ENCODE results near the gene CDK7.

CDK7 gene

GRCh38 chr5:69299625-69300024 lies 64.9 kb downstream of the CDK7 start:
- H3K4me3 ChIP-seq (ENCODE audit: control insufficient read depth, low read depth, low read length) = no peak overlapping the region
- no peak for TF ChIP-seq CTCF (IDR thresholded peaks at IDR 0.05; ENCODE audit: control insufficient read depth, insufficient read depth, low read depth, low read length, missing control alignments)
- no peak for DNase-seq (ENCODE audit: low read depth)

GRCh38 chr5:69300537-69301203 lies 66.0 kb downstream of the CDK7 start:
- TF ChIP-seq CTCF (IDR thresholded peaks at IDR 0.05; ENCODE audit: control insufficient read depth, insufficient read depth, low read depth, low read length, missing control alignments) = no peak
- DNase-seq (ENCODE audit: low read depth) = no peak
- H3K4me3 ChIP-seq (ENCODE audit: control insufficient read depth, low read depth, low read length) = no peak overlapping the region

GRCh38 chr5:69305512-69305911 lies 70.8 kb downstream of the CDK7 start:
- no peak overlapping the region for H3K4me3 ChIP-seq (ENCODE audit: control insufficient read depth, low read depth, low read length)
- TF ChIP-seq CTCF (IDR thresholded peaks at IDR 0.05; ENCODE audit: control insufficient read depth, insufficient read depth, low read depth, low read length, missing control alignments) = no peak
- no peak for DNase-seq (ENCODE audit: low read depth)

- no peak overlapping the region for H3K4me3 ChIP-seq (ENCODE audit: control insufficient read depth, low read depth, low read length)
- no peak for DNase-seq (ENCODE audit: low read depth)
- TF ChIP-seq CTCF (IDR thresholded peaks at IDR 0.05; ENCODE audit: control insufficient read depth, insufficient read depth, low read depth, low read length, missing control alignments) = no peak
Observed at GRCh38 chr5:69308046-69308553, 73.4 kb downstream of the CDK7 start.

GRCh38 chr5:69309380-69309779 lies 74.7 kb downstream of the CDK7 start:
- DNase-seq (ENCODE audit: low read depth) = no peak
- no peak for TF ChIP-seq CTCF (IDR thresholded peaks at IDR 0.05; ENCODE audit: control insufficient read depth, insufficient read depth, low read depth, low read length, missing control alignments)
- no peak overlapping the region for H3K4me3 ChIP-seq (ENCODE audit: control insufficient read depth, low read depth, low read length)

GRCh38 chr5:69312459-69313160 lies 77.9 kb downstream of the CDK7 start:
- no peak for TF ChIP-seq CTCF (IDR thresholded peaks at IDR 0.05; ENCODE audit: control insufficient read depth, insufficient read depth, low read depth, low read length, missing control alignments)
- no peak for DNase-seq (ENCODE audit: low read depth)
- H3K4me3 ChIP-seq (ENCODE audit: control insufficient read depth, low read depth, low read length) = no peak overlapping the region

Data from AG09309 (cell line).